COR-L47 (cell line): ENCODE measurements around the gene SERPINB10.

Source experiments
- DNase-seq: peaks from one replicate; lab custom pipeline; 2025; lab: John Stamatoyannopoulos, UW

Gene SERPINB10

GRCh38 chr18:63980896-63981460 lies 73.2 kb downstream of the SERPINB10 start:
- DNase-seq = no peak

GRCh38 chr18:63981719-63982118 lies 74.0 kb downstream of the SERPINB10 start:
- DNase-seq = no peak

- no peak for DNase-seq
Observed at GRCh38 chr18:63982361-63982760, 74.6 kb downstream of the SERPINB10 start.
